ENCODE data around the gene PRKRIP1. TPM values are rescaled to one million over a fixed set of nuclear protein-coding genes. Genes with fewer than 3 reads are reported as not detected.
A peak's percentile ranks its signal among the peaks of the same experiment; 100 is the strongest.
"Not testable (repeated sequence)": the region's sequence is repeated elsewhere in the genome, so short reads cannot be mapped to it uniquely, and the experiment has no call there.

Gene PRKRIP1, protein sequence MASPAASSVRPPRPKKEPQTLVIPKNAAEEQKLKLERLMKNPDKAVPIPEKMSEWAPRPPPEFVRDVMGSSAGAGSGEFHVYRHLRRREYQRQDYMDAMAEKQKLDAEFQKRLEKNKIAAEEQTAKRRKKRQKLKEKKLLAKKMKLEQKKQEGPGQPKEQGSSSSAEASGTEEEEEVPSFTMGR
- total RNA-seq: 19.7 TPM

DNA sequence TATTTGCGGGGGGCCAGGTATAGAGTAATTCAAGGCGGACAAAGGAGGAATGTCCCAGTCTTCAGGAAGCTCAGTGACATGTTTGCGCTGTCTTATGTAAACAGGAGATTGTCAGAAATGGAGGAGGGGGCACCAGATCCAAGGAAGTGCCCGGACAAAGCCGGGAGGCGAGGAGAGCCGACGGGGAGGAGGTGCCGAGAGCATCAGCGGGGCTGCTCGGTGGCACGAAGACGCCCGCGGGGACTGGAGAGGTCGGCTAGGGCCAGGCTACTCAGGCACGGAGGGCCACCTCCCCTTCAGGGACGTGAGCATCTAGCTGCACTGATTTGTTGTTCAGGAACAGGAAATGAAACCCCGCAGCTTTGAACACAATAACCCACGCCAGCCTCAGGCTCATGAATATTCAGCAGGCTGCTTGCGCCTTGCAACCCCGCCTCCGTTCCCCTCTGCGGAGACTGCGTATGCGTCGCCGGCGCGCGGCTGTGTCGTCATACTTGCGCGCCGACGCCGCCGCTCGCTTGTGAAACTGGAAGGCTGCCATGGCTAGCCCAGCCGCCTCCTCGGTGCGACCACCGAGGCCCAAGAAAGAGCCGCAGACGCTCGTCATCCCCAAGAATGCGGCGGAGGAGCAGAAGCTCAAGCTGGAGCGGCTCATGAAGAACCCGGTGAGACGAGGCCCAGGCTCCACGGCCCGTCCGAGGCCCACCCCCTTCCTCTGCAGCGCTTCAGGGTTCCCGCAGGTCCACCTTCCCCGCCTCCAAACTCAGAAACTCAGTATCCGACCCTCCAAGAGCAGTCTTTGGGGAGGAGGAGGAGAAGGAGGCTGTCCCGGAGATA lies at the start of gene PRKRIP1:
TSS of gene PRKRIP1 (plus strand) at position 491 of the 837 bp plus-strand sequence. CDS start at position 540, 49 bp downstream.
- DNase-seq (ENCODE audit: low read depth in 2 of 3, low spot score in 2 of 3): peak; percentile 77 to 84 (median 83)

DNA sequence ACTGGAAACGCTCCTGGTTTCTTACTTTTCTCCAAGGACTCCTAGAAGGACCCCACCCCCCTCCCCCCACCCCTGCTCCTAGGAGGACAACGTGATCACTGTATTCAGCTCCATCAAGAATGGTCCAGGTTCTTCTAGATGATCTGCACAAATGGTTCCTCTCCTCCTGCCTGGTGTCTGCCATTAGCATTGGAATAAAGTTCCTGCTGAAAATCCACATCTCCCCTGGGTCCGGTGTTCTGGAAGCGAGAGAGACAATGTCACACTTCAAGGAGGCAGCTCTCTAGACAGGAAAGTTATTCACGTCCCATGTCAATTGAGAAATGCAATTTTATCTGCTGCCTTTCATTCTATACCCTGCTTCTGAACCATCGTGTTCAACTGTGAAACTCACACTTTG lies 49.2 kb upstream of the PRKRIP1 start:
- DNase-seq (ENCODE audit: low read depth in 2 of 3, low spot score in 2 of 3): not testable (repeated sequence)

DNA sequence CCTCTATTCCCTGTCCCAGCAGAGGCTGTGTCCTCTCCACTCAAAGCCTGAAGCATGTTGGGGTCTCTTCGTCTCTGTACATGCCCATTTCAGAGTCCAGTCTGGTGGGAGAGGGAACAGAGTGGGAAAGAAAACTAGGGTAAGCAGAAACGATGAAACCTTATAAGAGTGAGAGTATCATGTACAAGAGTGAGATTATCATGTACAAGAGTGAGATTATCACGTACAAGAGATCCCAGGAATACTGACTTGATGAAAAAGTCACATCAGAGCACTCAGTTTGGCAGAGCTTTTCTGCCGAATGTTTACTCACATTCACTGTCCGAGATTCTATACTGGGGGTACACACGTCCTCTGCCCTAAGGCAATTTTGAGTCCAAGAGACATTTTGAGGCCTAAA lies 39.8 kb upstream of the PRKRIP1 start, which contains the start of gene SPDYE6:
TSS of gene SPDYE6 (minus strand) at position 101 of the 400 bp plus-strand sequence. CDS start 421 bp downstream, outside the sequence.
- DNase-seq (ENCODE audit: low read depth in 2 of 3, low spot score in 2 of 3): not testable (repeated sequence)

DNA sequence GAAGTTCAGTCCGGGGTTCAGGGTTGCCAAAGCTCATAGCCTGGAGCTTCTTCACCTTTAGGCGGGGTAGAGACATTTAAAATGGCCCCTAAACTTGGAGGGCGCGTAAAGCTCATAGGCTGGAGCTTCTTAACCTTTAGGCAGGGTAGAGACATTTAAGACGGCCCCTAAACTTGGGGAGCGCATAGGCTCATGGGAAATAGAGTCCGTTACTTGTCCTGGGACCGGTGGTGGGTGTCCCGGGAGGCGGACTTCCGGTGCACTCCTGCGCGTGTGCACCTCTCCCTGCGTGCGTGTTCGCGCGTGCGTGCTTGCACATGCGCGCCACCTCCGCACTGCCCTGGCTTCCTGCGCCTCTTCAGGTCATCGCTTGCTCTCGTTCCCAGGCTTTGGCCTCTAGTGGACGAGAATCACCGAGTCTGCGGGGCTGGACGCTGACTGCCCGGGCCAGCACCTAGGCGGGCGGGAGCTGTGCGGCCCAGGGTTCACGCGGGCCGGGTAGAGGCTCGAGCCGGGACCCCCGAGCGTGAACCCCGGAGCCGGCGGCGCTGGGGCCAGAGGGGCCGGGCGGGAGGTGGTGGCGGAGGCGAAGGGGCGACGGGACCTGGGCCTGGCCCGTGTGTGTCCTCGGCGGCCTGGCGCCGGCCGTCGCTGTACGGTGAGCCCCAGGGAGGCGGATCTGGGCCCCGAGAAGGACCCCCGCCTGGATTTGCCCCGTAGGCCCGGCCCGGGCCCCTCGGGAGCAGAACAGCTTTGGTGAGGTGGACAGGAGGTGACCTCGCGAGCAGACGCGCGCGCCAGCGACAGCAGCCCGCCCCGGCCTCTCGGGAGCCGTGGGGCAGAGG lies 32.4 kb upstream of the PRKRIP1 start:
- peak; percentile 74 to 99 (median 96) for DNase-seq (ENCODE audit: low read depth in 2 of 3, low spot score in 2 of 3)

DNA sequence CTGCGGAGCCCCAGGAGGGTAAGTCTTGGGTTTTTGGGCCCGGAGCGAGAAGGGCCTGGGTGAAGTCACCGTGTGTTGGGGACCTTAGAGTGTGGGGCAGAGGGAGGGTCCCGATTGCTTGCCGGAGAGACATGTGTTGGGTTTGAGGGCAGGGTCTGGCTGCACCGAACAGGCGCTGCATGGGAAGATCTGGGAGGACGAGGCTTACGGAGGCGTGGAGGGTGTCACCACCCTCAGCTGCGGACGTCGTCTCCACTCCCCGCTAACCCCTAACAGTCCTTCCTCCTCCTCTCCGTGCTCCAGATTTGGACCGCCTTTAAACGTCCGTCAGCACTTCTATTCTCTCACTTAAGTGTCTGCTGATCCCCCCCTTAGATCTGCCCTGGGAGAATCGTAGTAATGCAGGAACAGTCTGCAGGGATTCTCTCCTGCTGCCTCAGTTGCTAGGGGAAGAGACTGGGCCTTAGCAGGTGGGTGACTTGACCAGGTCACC lies 31.7 kb upstream of the PRKRIP1 start:
- DNase-seq (ENCODE audit: low read depth in 2 of 3, low spot score in 2 of 3): not testable (repeated sequence)

DNA sequence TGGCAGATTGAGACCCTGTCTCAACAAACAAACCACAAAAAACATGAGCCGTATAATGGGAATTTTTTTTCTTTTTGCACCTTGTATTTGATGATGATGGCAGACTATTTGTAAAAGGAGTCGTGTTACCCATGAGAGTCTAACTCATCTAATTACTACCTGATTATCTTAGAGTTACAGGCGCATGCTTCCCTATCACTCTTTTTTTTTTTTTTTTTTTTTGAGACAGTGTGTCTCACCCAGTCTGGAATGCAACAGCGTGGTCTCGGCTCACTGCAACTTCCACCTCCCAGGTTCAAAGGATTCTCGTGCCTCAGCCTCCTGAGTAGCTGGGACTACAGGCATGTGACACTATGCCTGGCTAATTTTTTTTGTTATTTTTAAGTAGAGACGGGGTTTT lies 30.8 kb upstream of the PRKRIP1 start:
- not testable (repeated sequence) for DNase-seq (ENCODE audit: low read depth in 2 of 3, low spot score in 2 of 3)

DNA sequence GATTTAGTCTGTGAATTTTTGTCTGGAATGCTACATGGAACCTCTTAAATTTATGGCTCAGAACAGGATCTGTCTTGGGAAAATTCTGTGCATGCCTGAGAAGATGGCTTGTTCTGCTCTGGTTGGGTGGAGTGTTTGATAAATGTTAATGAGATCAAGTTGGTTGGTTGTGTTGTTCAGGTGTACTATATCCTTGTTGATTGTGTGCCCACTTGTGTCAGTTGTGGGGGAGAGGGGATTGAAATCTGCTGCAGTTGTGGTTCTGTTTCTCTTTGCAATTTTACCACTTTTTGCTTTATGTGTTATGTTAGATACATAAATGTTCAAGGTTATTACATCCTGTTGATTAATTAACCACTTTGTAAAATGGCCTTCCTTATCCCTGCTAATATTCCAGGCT lies 26.1 kb upstream of the PRKRIP1 start:
- DNase-seq (ENCODE audit: low read depth in 2 of 3, low spot score in 2 of 3): not testable (repeated sequence)

DNA sequence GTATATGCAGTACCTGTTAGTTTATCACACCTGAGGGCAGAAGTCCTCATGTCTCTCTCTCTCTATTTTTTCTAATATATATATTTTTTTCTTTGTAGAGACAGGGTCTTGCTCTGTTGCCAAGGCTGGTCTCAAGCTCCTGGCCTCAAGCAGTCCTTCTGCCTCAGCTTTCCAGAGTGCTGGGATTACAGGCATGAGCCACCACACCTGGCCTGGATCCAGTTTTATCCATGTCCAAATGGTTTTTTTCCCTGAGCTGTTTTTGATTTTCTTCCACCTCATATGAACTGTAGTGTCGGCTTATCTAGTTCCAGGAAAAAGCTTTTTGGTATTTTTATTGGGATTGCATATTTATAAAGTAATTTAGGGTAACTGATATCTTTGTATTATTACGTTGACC lies 23.4 kb upstream of the PRKRIP1 start:
- DNase-seq (ENCODE audit: low read depth in 2 of 3, low spot score in 2 of 3): not testable (repeated sequence)

DNA sequence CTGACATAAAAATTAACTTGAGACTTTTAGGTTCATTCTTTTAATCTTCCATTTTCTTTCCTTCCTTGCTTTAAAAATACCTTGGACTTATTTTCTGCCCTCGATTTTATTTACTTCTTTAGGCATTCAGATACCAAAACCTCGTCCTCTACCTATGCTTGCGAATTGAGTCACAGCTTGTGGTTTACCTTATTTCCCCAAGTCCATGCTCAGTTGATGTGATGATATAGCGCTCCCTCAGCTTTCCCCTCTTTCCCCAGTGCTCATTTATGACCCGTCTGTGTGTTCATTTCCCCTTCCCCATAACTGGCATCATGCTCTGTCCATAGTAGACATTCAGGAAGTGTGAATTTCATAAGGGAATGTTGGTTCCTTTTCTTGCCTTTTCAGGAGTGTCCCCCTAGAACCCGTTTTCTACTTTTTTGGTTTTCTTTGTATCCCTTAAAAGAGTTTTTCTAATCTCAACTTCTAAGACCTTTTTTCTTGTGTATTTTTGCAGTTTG lies 19.1 kb upstream of the PRKRIP1 start:
- DNase-seq (ENCODE audit: low read depth in 2 of 3, low spot score in 2 of 3): no peak

DNA sequence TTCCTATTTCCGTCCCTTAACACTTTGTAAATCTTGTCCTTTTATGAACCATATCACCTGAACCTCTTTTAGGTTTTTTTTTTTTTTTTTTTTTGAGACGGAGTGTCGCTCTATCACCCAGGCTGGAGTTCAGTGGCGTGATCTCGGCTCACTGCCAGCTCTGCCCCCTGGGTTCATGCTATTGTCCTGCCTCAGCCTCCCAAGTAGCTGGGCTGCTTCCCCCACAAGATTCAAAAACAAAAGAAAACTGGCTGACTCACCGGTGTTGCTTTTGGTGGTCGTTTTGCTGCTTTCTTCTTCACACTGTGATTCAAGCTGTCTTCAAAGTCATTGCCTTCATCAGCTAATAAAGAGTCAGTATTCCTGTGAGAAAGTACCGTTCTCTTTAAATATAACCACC lies 15.3 kb upstream of the PRKRIP1 start:
- not testable (repeated sequence) for DNase-seq (ENCODE audit: low read depth in 2 of 3, low spot score in 2 of 3)

DNA sequence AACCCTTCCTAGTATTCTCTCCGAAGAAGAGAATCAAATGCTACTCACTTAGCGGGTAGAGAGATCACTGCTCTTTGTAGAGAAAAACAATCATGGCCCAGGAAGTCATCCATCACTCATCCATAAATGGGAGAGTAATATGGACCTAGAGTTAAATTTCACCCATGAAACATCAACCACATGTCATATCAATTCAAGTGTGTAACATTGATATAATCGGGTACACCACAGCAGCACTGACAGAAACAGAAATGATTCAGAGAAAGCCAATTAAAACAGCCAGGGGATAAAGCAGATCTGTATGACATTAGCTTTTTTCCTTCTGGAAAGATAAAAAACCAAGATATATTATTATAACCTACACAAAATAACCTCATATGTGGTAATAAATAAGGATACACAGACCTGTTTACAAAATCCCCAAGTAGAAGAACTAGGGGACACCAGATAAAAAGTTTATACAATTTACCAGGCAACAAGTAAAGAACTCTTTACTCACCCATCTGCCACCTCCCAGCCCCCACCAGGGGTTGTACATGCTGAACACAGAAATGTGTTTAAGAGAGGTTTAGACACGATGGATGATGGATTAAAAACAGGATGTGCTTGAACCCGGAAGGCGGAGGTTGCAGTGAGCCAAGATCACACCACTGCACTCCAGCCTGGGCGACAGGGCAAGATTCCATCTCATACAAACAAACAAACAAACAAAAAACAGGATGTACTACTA lies 14.3 kb upstream of the PRKRIP1 start:
- not testable (repeated sequence) for DNase-seq (ENCODE audit: low read depth in 2 of 3, low spot score in 2 of 3)

DNA sequence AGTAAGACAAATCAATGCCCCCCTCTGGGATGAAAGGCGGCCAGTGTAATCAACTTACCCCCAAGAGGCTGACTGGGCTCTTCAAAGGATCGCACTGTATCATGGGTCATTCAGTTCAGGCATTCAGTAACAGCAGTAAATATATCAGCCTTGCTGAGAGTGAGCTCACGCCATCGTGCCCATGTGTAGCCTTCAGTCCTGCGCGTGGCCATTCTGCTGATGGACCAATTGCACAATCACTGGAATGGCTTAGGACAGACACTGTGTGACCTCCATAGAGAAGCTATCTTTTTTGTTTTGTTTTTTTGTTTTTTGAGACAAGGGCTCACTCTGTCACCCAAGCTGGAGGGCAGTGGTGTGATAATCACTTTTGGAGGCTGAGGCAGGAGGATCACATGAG lies 9.1 kb upstream of the PRKRIP1 start:
- DNase-seq (ENCODE audit: low read depth in 2 of 3, low spot score in 2 of 3): no peak

DNA sequence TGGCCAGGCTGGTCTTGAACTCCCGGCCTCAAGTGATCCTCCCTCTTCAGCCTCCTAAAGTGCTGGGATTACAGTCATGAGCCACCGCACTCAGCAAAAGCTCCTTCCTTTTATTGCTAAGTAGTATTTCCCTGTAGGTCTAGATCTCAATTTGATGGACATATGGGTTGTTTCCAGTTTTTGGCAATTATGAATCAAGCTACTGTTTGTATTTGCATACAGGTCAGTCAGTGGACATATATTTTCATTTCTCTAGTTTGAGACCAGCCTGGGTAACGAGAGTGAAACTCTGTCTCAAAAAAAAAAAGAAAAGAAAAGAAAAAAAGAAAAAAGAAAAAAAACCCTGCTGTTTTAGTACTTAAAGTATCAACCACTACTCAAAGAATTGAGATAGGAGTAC lies 6.4 kb upstream of the PRKRIP1 start:
- no peak for DNase-seq (ENCODE audit: low read depth in 2 of 3, low spot score in 2 of 3)

DNA sequence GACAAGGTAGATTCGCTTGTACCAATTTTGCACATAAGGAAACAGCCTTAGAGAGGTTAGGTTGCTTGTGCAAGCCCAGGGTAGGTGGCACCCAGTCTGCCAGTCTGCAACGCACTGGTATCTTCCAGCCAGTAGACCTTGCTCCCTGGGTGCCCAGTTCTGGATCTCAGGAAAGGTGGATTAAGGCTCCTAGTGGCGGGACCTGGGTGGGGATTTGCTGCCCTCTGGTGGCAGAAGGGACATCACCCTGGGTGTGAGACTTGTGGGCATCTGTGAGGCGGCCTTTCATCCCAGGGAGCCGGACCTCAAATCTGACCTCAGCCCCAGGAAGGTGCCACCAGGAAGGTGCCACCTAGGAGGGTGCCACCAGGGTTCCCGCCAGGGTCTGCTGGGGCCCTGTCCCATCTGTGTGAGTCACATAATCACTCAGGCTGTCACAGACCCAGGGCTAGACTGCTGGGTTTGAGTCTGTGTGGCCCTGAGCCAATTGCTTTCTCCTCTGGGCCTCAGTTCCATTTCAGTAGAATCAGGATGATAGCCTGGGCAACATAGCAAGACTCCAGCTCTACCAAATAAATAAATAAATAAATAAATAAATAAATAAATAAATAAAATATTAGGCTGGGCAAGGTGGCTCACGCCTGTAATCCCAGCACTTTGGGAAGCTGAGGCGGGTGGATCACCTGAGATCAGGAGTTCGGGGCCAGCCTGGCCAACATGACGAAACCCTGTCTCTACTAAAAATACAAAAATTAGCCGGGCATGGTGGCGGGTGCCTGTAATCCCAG lies 5.3 kb upstream of the PRKRIP1 start:
- peak; percentile 40 to 72 (median 58) for DNase-seq (ENCODE audit: low read depth in 2 of 3, low spot score in 2 of 3)

DNA sequence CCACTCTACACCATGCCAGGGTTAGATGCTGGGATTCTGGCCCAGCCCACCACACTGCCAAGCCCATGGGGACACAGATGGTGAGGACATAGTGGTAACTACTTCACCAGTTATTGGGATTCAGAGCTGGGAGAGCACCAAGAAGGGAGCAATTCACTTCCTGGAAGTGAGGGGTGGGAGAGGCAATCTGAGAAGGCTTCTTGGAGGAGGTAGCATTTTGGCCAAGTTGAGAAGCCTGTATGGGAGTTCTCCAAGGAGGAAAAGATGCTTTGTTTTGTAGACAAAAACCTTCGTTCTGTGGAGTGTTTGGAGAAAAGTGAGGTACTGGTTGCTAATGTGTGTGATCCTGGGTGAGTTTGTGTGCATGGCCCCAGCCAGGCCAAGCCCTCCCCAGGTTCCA lies 3.8 kb upstream of the PRKRIP1 start:
- DNase-seq (ENCODE audit: low read depth in 2 of 3, low spot score in 2 of 3): no peak

DNA sequence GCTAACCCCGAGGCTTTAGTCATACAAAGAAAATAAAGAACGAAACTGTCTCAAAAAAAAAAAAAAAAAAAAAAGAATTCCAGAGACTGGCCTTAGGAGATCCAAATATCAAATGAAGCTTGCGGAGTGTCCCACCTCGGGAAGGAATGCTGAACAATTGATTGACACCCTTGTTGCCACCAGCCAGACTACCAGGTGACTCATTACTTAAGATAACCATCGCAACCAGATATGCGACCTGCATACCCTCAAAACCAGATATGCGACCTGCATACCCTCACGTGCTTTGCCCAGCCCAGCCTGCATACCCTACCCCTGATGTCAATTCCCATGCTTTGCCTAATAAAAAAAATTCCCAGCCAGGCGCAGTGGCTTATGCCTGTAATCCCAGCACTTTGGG lies 2.7 kb upstream of the PRKRIP1 start:
- DNase-seq (ENCODE audit: low read depth in 2 of 3, low spot score in 2 of 3): no peak

DNA sequence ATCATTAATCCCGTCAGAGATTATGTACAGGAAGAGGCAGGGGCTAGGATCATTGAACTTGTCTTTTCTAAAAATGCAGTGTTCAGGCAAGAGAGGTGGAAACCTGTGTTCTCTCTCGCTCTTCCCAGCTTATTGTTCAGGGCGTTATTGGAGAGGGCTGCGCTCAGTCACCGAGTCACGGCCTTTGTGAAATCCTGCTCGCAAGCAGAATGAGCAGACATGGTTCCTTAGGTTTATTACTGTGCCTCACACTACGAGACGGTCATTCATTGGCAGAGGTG lies 631 bp upstream of the PRKRIP1 start:
- DNase-seq (ENCODE audit: low read depth in 2 of 3, low spot score in 2 of 3): no peak

DNA sequence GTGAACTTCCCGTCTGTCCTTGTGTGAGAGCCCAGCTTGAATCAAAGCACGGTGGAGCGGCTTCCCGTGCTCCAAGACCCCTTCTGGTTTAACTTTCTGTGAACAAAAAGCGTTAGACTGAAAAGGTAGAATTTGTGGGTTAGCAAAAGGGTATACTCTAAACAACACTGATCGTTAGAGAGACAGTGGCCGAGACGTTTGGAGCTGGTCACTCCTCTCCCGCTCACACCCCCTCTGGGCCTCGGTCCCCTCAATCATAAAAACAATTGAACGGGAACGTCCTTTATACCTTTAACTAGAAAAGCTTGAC lies 502 bp downstream of the PRKRIP1 start:
- DNase-seq (ENCODE audit: low read depth in 2 of 3, low spot score in 2 of 3): no peak

DNA sequence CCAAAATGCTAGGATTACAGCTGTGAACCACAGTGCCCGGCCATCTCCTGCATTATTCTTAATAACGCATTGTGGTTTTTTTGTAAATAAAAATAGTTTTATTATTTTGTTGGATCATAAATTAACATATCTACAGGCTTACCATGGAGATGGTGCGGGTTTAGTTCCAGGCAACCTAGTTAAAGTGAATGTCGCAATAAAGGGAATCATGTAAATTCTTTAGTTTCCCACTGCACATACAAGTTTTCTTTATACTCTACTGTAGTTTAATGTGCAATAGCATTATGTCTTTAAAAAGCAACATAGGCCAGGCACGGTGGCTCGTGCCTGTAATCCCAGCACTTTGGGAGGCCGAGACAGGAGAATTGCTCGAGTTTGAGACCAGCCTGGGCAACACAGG lies 2.4 kb downstream of the PRKRIP1 start:
- DNase-seq (ENCODE audit: low read depth in 2 of 3, low spot score in 2 of 3): no peak

DNA sequence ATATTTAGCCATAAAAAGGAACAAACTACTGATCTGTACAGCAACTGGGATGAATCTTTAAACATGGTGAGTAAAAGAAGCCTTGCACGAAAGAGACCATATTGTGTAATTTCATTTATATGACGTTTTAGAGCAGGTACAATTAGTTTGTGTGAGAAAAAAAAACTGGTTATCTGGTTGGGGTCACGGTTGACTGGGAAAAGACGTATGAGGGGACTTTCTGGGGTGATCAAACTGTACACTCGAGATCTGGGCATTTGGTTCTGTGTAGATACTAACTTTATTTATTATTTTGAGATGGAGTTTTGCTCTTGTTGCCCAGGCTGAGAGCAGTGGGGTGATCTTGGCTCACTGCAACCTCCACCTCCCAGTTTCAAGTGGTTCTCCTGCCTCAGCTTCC lies 4.2 kb downstream of the PRKRIP1 start:
- no peak for DNase-seq (ENCODE audit: low read depth in 2 of 3, low spot score in 2 of 3)
